CD4-positive, alpha-beta T cell treated with Interleukin-4 for 1 hour (primary cell): ENCODE results near the gene MPC1.
A peak's percentile ranks its signal among the peaks of the same experiment; 100 is the strongest.

Experiments
- DNase-seq, 2 donors: peaks; one replicate each; pipeline ENCODE4 v3.0.0-alpha.2; 2020 to 2022

The MPC1 gene

DNA sequence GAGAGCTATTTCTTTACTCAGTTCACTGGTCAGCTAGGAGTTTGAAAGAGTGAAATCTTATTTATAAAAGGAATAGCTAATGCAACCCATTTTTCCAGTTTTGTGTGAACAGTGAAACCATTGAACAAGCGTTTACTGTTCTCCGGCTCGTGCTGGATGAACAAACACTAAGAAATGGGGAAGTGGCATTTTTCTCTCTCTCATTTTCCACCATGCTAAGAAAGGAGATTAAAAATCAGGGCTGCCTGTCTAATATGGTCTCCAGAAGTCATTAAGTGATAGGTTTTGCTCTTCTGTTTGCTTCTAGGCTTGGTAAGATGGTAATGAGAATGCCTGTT is 39.6 kb downstream of the MPC1 start:
- no peak for DNase-seq

DNA sequence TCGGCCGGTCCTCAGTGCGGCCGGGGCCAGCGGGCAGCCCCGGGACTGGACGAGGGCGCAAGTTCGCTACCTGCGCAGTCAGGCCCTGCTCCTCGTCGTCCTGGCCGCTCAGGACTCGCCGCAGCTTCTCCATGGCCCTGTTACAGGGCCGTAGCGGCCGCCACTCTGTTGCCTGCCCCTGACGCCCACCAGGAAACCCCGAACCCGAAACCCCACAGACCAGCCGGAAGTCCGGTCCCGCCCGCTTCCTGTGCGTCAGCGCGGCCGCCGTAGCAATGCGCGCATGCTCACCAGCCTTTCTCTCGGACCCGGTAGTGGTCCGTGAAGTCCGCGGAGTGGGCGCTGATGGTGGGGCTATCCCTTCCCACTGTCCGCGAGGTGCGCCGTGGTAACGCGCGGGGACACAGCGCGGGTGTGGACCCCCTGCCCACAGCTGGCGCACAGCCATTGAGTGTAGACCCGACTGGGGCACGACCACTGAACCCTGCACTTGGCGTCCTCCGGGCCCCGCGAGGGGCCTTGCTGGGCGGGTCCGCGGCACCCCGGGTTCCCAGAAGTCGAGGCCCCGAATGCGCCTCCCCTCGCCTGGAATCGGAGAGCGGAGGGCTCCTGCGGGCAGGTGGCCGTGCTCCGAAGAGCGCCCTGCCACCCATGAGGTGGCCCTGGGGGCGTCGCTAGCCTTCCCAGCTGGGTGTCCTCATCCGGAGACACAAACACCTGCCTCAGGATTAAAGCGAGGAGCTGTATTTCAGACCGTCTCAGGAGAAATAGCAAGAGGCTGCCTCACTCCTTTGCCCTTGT is 40.2 kb downstream of the MPC1 start, which contains the start of gene SFT2D1:
TSS of gene SFT2D1 (minus strand) at position 197 of the 801 bp plus-strand sequence. CDS start at position 133, 64 bp downstream.
- DNase-seq, result peak; percentile 83 to 90

DNA sequence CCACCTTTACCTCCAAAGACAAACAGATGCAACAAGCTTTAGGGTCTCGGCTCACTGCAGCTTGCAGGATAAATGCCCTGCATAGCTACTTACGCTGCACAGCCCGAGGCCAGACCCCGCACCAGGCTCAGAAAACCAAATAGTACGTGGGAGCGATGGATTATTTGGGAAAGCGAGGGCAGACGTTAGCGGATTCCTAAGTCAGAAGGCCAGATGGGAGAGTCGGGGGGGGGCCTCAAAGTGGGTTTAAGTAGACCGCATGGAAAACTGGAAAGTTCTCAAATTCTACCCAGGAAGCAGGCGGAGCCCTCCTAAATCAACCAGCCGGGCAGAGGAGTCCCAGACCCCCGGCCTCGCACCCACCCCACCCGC is 40.8 kb downstream of the MPC1 start:
- DNase-seq, result no peak

DNA sequence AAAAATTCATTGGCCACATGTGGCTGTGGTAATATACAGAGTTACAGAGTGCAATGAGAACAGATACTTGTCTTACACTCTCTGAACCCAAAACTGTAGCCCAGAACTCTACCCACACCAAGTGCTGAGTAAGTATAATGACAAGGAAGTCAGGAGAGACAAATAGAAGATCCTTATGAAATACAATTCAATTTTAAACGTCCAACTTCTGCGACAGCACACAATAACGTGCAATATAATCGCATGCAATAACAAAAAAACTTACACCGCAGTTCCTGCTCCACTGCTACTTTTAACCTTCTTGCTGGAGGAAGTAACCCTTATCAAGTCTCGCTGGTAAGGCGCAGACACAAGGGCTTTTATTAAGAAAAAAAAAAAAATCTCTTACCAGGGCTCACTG is 41.3 kb downstream of the MPC1 start:
- peak in 1 of 2 donors; percentile 35 for DNase-seq

DNA sequence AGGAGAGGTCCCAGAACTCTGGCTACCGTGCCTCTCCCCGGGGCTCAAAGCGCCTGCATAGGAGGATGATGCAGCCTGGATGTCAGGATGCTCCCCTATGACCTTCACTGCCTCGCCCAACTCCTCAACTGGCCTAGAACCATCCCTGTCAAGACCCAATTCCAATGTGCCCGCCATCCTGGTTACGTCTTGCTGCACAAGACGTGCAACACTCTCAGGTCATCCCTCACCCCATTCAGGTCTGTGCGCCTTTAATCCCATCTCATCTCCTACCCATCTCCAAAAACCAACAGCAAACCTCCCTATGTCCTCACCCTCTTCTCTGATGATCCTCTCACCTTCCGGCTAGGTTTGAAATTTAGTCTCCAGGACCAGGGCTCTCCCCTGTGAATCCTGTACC is 43.9 kb downstream of the MPC1 start:
- no peak for DNase-seq

DNA sequence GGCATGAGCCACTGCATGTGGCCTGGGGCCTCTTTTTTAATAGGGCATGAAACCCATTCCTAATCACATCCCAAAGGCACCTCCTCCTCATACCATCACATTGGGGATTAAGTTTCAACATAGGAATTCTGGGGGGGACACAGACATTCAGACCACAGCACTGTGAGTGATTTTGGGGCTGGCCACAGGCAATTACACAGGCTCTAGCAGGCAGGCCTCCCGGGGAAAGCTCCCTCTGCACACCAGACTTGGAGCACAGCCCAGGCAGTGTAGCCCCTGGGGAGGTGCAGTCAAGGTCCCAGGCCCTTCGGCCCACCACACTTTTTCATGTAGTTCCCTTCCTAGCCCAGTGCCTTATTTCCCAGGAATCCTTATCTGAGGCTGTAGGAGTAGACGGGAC is 45.9 kb downstream of the MPC1 start:
- DNase-seq, result no peak

DNA sequence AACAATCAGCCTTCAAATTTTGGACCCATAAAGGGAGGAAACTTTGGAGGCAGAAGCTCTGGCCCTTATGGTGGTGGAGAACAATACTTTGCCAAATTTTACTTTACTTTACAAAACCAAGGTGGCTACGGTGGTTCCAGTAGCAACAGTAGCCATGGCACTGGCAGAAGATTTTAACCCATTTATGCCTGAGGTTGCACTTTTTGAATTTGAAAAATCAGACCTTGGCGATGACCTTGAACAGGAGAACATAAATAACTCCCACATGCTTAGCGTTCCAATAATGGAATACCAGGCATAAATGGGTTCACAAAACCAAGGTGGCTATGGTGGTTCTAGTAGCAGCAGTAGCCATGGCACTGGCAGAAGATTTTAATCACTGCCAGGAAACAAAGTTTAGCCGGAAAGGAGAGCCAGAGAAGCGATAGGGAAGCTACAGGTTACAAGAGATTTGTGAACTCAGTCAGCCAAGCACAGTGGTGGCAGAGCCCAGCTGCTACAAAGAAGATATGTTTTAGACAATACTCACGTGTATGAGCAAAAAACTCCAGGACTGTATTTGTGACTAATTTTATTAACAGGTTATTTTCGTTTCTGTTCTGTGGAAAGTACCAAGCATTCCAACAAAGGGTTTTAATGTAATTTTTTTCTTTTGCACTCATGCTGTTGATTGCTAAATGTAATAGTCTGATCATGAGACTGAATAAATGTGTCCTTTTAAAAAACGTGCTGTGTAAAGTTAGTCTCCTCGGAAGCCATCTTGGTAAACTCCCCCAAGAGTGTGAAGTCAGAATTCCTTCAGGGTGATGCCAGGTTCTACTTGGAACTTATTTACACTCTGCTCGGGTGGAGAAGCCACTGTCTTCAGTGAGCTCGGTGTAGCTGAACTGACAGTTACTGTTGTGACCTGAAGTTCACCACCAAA is 47.1 kb downstream of the MPC1 start:
- no peak for DNase-seq

DNA sequence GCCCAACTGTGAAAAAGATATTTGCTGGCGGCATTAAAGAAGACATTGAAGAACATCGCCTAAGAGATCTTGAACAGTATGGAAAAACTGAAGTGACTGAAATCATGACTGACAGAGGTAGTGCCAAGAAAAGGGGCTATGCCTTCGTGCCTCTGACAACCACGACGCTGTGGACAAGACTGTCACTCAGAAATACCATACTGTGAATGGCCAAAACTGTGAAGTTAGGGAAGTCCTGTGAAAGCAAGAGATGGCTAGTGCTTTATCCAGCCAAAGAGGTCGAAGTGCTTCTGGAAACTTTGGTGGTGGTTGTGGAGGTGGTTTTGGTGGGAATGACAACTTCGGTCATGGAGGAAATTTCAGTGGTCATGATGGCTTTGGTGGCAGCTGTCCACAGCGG is 47.9 kb downstream of the MPC1 start:
- no peak for DNase-seq

DNA sequence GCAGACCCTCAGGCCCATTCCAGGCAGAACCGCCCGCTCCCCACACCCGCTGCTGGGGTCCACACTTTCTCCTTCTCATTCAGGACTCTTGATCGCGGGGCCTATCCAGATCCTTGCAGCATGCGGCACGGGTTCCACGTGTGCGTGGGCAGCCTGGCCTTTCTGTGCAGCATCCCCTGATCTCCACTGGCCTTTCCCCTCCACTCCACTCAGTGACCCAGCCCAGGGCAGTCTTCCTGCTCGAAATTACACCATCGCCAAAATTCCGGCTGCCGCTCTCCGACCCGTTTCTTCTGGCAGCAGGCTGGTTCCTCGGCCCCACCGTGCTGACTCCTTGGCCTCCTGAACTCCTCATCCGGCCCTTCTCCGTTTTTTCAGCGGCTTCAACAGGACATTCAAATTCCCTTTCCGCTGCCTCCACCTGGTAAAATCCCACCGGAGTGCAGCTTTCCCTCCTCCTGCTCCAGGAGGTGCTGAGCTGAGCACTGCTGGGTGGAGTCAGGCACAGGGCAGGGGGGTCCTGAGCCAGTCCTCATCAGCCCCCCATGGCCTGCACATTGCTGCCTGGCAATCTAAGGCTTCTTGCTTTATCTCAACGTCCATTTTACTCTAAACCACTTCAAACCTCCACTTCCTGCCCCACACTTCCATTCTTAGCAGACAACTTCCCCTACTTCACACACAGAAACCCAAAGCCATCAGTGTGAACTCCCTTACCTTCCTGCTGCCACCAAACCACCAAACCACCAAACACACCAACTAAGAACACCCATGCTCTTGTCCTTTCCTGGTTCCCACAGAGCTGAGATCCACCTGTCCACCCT is 49.4 kb downstream of the MPC1 start:
- peak; percentile 40 to 62 for DNase-seq

DNA sequence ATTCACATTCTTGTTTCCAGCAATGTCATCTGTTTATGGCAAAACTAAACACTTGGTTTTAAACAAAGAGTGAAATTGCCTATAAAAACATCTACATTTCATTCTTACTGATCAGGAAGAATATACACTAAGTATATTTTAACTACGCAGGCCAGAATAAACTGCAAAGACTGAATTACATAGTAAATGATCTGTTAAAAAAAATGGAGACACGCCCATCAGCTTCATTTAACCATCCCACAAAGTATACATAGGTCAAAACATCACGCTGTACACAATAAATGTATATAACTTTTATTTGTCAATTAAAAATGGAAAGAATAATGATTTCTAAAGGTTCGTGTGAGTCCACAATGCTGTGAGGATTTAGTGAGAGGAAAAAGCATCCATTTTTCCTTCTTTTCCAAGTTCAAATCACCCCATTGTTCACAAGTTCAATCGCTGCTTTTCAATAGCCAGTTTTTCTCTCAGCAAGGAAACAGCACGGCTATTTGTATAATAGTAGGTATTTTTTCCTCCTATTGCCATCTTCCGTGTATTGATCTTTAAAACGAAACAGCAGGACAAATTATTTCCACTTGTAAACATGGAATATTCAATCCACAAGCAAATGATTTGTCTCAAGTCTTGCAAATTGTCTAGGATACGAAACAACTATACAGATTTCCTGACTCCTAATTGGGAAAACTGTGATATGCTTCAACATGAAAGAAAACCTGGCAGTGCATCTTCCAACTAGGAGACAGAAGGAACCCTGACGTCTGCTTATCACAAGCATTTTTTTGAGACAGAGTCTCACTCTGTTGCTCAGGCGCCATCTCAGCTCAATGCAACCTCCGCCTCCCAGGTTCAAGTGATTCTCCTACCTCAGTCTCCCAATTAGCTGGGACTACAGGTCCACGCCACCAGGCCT is 51.0 kb downstream of the MPC1 start:
- DNase-seq, result no peak

DNA sequence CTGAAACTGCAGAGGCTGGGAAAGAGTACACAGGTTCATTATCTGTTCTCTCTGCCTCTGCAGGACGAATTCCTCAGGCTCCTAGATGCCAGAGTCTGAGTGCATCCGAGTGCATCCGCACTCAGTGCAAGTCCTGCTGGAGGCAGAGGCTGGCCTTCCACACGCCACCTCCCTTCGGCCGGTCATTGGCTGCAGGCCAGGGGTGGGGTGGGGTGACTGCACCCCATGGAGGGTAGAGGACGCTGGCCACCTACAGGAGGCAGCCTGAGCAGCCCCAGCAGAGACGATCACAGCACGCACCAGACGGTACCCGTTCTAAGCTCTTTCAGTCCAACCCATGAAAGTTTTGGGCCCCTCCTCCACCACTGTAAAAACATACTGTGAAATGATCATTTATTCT is 52.1 kb downstream of the MPC1 start:
- DNase-seq, result no peak

DNA sequence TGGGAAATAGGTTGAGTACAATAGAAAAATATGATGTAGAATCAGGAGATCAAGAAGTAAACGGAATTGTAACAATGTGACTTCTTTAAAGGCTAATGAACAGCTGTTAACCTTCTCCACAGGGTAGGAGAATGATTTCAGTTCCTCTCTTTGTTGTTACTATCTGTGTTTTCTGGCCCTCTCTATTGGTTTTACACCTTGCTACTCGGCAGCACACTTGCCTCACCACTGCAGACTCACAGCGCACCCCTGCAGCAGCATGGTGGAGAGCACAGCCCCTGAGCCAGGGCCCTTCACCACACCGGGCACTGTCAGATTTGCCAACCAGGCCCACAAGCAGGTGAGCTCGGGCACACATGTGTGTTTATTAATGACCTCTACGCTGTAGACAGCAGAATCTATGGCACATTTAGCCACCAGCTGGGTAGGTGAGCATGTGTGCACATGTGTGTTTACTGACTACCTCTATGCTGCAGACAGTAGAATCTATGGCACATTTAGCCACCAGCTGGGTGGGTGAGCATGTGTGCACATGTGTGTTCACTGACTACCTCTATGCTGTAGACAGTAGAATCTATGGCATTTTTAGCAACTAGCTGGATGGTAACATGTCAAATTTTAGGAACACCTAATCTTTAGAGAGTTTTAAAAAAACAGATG is 57.2 kb downstream of the MPC1 start:
- DNase-seq, result no peak

DNA sequence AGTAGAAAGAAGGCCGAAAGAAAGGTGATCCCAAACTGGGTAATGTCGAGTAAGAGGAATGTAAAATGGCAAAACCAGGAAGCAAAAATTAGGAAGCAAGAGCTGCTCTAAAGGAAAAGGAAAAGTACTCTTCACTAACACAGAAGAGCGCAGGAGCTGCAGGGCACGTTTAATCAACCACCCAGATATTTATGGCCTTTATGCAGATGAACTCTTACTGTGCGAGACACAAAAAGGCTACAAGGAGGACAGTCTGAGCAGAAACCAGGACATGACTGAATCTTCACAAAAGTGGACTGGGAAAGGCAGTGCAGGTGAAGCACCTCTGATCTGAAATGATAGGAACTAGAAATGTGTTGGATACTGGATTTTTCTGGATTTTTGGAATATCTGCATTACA is 59.3 kb downstream of the MPC1 start:
- no peak for DNase-seq

DNA sequence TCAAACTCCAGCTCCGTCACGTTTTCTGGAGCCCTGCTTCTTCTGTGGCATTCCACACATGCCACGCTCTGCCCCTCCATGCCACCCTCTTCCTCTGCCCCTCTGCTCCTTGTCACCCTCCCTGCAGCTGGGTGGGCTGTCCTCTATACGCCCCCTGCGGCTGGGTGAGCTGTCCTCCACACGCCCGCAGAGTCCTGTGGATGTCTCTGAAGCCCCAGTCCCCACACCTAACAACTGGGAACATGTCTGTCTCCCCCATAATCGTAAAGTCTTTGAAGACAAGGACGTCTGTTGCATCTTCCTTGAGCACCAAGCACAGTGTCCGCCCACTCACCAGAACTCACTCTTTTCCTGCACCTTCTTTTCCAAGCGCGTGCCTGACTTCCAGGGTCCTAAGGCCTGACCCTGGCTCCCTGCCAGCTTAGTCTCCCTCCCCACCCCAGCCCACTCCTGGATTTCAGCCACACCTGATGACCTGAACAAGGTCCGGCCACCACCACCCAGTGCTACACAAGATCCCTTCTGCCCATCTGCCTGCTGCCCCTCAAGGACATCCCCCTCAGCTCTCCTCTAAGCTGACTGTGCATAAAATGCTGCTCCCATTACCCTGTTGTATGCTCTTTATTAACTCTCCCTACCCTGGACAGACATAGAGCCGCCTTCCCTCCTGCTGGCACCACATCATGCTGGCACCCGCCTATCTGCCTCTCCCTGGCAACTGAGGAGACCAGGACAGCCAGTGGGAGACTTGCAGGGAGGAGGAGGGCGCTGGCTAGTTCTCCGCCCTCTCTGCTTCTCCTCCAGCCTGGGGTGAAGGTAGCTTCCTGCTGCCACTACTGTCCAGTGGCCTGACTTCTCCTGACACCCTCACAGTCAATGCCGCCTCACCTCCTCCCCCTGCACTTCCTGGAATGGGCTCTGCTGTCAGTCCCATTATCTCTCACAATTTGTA is 63.8 kb downstream of the MPC1 start:
- DNase-seq, result no peak

DNA sequence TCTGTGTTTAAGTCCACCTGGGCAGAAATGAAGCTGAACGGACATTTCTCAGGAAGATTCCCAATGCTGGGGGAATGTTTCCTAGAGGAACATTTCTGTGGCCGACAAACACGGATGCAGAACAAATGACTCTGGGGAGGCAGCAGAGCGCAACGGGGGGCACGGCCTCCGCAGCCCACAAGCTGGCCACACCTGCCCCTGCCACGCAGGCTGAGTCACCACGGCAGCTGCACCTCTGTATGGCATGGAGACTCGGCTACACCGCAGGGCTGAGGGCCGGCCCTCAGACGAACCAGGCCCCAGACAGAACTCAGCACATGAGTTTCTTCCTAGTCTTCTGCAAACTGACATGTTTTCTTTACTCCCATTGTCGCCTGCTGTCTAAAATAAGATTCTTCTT is 64.5 kb downstream of the MPC1 start:
- no peak for DNase-seq

DNA sequence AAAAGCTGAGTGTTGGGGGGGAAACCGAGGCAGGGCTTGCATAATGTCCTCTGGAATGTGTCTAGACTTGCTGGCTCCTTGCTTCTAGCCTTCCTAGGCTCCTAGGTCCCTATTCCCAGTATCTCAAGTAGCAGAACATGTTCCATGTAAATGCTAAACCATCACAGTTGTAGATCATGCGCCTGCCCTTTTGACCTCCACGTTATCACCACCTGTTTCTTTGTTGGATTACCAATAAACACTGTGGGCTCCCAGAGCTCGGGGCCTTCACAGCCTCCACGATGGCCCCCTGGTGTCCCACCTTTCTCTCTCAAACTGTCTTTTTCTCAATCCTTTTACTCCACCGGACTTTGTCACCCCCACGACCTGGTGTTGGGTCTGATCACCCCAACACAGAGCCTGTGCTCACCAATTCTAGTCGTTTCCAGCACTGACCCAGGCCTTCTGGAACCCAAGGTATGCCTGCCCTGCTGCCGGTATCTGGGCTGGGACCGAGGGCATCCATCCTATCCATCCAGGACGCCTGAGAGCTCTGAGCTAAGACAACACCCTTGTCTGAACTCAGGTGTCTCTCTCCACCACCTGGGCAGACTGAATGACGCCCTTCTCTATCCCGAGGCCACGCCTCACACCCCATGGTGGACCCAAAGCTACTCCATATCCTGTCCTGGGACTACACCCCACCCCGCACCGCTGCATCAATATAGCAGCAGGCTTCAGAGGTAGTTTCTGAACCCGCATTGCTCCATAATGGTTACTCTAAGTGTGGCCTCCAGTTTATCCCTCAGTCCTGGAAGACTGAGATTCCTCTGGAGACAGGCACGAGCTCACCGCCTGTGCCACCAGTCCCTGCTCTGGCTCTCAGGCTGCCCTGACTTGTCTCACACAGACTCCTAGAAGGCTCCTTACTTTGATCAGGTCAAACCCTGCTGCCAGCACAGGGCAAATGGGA is 65.2 kb downstream of the MPC1 start:
- DNase-seq, result no peak

DNA sequence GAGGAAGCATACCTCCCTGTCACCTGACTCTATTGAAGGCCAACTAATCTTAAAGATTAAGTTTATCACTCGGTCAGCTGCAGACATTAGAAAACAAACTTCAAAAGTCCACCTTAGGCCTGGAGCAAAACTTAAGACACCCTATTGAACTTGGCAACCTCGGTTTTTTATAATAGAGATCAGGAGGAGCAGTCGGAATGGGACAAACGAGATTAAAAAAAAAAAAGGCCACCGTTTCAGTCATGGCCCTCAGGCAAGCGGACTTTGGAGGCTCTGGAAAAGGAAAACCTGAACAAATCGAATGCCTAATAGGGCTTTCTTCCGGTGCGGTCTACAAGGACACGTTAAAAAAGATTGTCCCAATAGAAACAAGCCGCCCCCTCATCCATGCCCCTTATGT is 67.3 kb downstream of the MPC1 start:
- DNase-seq, result no peak
